ENCODE data around the gene STXBP3.
A peak's percentile ranks its signal among the peaks of the same experiment; 100 is the strongest.
"Not testable (repeated sequence)": the region's sequence is repeated elsewhere in the genome, so short reads cannot be mapped to it uniquely, and the experiment has no call there.

The STXBP3 gene

DNA sequence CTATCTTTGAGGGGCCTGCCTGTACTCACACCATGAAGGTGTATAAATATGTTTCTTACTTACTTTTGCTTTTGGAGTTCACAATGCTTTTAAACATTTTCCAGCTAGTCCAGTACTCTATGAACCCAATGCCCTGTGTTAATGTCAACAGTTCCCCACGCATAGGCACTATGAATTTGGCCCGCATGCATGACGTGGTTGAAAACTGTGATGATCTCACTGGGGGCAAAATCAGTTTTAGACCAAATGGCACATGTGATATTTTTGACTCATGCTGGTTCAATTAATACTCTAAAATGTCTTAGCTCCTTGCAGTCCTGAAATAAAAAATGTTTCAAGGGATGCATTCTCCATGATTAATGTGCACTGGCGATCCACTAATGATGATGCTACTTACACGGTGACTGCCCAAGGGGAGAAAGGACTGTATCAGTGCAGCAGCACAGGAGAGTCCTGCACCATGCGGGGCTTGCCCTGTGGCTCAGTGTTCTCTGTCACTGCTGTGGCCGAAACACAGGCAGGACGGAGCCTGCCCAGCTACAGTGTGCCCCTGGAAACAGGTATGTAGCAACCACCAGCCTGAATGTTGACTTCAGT, 18.0 kb upstream of the STXBP3 start:
- DNase-seq (ENCODE audit: low read depth in 3 of 3) = no peak

DNA sequence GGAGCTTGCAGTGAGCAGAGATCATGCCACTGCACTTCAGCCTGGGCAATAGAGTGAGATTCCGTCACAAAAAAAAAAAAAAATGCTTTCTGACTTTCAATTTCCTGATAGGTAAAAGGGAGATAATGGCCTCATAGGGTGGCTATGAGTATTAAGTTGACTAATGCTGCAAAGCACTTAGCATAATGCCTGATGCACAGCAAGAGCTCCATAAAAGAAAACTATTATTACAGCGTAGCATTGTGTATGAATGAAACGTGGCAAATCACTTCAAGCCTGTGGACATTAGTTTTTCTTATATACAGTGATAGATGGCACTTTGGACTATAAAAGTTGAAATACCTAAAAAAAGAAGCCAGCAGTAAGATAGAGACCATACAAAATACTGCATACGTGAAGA, 17.0 kb upstream of the STXBP3 start:
- DNase-seq (ENCODE audit: low read depth in 3 of 3) = no peak

DNA sequence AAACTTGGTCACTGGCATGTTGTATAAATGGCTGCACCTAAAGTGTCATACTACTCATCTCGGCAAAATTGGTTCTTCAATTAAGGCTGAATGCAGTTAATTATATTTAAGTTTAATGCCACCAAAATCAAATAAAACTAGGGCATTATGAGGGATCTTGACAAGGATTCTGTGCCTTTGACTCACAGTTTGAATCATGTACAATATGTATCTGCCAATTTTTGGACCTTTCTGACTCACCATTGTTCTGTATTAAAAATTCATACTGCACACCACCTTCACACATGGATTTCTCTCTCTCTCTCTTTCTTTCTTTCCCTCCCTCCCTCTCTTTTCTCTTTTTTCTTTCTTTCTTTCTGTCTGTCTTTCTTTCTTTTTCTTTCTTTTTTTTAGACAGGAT, 14.1 kb upstream of the STXBP3 start:
- no peak for DNase-seq (ENCODE audit: low read depth in 3 of 3)

DNA sequence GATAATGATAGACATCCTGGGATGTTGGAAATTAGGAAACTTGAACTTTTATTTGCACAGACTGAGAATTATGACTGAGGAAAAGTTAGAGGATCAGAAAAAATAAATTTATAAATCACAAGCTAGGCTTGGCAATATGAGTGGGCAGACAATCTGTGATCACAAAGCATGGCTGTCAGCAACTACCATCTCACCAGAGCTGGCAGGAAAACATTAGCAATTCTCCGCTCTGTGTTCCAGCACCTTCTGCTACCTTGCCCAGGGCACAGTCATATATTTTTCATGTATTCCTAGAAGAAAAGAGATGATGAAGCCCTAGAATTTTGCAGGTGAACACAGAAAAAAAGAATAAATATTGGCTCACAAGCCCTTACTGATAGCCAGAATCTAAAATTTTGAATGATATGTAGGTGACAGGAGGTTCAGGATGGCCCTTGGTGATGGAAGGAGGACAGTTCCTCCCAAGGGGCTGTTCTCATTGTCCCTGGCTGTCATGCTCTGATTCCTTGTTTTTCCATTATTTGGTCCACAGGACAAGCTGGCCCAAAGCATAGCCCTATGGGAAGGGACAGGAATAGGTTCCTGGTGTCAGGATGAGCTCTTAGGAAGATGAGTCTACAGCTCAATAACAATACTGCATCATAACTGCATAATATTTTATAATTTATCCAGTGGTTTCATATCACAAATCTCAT, 12.2 kb upstream of the STXBP3 start:
- no peak for DNase-seq (ENCODE audit: low read depth in 3 of 3)

DNA sequence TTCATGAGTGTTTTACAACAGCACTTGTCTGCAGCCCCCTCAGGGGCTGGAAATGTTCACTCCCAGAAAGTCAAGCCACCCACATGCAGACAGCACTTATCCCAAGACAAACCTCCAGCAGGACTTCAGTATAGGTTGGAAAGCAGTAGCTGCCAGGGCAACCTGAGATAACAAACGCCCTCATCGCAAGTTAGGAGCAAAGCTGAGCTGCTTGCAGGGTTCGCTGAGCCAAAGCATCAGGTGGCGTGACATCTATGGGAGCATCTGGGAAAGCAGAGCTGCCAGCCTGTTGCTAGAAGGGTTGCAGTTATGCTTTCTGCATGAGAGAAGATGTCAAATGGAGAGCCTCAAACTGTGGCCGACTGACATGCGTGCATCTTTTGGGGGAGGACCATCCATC, 4.2 kb upstream of the STXBP3 start:
- no peak for DNase-seq (ENCODE audit: low read depth in 3 of 3)

DNA sequence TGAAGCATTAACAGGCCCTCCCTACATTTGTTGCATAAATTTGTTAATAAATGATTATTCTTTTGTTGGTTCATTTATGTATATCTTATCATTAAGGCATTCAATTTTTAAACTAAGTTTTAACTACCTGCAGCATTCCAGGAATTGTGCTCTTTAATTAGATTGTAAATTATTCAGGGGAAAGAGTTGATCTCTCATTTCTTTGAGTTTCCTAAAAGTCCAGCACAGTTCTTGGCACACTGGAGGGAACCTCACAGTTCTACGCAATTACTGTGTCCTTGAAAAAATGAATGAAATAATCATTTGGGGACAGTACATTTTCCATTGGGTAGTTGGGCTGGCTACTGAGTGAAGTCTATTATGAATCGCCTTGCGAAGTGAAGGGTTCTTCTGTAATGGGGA, 493 bp upstream of the STXBP3 start:
- DNase-seq (ENCODE audit: low read depth in 3 of 3) = no peak

DNA sequence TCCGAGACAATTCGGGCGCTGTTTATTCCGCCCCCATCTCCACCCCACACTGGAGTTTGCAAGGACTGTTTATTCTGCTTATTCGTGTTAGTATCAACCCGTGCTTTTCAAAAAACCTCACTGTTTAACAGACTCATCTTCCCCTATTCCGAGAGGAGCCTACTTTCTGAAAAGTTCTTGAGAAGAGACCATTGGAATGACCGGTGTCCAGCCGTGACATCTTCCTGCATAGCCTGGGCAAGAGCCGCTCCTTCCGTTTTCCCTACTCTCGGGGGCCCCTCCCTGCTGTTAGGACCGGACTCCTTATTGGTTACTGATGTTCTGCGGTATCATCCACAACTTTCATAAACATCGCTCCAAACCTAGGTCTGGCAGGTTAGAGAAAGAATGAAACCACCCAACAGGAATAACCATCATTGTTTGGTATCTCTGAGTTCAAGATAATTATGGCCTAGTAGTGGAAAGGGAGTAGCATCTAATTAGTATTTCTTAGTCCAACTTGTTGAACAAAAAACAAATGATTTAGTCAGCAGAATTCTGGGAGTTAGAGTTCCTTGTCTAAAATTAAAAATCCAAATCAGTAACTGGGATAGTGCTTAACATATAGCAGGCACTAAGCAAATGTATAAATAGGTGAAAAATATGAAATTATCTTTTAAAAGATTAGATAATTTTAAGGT, 837 bp downstream of the STXBP3 start:
- peak; percentile 17 to 26 (median 23) for DNase-seq (ENCODE audit: low read depth in 3 of 3)

DNA sequence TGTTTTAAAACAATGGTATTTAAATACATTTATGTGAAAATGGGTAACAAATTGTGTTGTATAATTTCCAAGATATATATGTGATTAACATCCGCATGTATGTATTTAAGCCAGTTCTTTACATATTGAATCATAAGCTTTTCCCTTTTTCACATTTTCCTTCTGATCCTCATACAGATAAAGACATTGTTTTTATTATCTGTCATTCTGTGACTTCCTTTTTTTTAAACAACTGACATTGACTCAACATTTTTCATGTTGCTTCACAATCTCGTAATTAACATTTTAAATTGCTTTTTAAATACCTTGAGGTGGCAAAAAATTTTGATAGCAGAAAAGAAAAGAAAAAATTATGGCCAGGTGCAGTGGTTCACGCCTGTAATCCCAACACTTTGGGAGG, 1.4 kb downstream of the STXBP3 start:
- no peak for DNase-seq (ENCODE audit: low read depth in 3 of 3)

DNA sequence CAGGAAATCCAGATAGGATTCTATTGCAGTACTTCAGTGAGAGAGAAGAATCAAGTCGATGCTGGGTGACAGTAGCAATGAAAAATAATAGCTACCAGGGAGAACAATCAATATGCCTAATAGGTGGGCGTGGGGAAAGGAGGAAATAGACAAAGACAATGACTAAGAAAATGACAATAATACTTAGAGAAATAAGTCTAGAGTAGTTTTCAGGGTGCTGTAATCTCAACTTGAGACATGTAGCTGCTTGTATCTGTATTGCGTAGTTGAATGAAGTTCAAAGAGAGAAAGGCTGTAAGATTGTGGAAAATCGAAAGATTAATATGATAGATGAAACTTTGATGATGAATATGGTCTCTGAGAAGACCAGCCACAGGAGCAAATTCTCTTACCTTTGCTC, 2.6 kb downstream of the STXBP3 start:
- no peak for DNase-seq (ENCODE audit: low read depth in 3 of 3)

DNA sequence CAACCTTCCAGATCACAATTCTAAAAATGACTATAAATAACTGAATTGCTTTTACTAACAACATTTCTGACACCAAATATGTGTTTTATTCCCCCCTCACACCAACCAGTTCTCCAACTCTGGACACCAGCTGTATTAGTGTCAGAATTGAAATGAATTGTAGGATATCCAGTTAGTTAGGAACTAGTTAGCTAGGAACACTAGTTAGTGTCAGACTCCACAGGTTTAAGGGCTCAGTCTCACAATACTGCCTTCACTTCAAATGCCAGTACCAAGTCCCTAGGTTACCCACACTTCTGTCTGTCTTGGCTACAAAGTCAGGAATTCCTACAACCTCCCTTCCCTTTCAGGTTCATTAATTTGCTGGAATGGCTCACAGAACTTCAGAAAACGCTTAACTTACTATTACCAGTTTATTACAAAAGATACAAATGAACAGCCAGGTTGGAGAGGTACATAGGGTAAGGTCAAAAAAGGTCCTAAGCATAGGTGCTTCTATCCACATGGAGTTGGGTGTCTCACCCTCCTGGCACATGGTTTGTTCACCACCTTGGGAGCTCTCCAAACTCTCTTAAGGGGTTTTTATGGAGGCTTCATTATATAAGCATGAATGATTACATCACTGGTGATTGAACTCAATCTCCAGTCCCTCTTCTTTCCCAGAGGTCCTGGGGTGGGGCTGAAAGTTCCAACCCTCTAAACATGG, 4.2 kb downstream of the STXBP3 start:
- DNase-seq (ENCODE audit: low read depth in 3 of 3) = no peak

DNA sequence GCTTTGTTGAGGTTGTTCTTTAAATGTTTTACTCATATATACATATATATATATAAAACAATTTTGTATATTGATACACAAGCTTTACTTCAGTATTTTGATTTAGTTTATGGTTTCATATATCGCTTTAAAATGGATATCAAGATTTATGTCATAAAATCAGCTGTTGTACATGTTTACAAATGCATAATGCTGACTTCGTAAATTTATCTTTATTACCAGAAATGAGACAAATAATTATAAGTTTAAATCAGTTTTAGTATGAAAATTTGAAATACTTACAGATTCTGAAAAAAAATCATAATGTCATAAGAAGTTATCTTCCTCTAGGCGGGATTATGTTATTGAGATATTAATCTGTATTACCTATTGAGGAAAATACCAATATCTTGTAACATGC, 6.9 kb downstream of the STXBP3 start:
- DNase-seq (ENCODE audit: low read depth in 3 of 3) = no peak

DNA sequence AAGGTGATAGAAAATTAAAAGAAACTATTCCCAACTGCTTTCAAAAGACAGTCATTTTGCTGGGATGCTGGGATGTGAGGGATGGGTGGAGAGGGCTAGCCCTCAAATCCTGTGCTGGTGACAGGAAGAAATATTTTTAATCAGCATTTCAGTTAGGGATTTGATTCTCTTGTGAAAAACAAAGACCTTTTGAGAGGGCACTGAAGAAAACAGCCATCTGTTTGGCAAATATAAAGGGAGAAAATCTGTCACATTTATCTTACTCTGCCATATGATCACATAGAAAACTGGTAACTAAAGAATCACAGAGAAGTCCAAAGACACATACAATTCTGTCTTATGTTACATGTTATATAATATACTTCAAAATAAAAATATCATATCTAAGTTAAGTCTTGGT, 12.3 kb downstream of the STXBP3 start:
- no peak for DNase-seq (ENCODE audit: low read depth in 3 of 3)

DNA sequence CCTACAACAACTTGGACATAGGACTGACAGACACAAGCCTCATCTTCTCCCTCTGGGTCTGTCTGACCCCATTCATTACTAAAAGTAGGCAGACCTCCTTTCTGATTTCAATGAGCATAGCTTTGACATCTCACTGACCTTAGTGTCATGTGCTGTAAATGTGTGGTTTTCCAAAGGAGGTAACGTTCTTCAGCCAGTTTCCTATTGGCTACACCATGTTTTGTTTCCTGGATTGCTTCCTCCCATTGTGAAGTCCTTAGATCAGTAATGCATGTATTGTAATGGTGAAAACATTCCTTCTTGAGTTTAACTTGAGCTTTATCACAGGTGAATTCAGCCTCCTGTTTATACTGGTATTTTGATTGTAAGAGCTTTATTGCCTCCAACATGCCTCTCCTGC, 20.6 kb downstream of the STXBP3 start:
- DNase-seq (ENCODE audit: low read depth in 3 of 3) = no peak

DNA sequence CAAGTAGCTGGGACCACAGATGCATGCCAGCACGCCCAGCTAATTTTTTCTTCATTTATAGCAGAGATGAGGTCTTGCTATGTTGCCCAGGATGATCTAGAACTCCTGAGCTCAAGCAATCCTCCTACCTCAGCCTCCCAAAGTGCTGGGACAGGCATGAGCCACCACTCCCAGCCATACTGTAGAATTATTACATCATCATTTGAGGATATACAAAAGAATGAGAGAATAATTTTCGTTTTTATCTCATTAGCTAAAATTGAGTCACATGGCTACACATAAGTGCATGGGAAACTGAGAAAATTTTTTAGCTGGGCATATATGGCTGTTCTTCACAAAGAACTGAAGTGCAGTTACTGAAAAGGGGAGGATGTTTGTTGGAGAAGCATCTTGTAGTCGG, 21.2 kb downstream of the STXBP3 start:
- DNase-seq (ENCODE audit: low read depth in 3 of 3) = no peak

DNA sequence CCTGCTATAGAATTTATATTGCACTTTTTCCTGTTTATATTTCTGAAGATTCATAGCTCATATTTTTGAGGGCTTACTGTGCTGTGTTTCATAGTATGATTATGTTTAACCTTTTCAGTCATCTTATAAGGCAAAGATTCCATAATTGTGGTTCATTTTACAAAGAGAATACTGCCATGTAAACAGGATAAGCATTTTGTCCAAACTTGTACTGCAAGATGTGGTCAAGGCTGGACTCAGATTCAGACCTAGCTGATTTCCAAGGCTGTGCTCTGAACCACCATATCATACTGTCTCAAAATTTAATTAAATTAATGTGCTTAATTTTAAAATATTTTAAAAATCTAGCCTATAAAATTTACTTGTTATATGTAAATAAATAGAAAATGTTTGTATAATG, 31.4 kb downstream of the STXBP3 start:
- DNase-seq (ENCODE audit: low read depth in 3 of 3) = no peak

DNA sequence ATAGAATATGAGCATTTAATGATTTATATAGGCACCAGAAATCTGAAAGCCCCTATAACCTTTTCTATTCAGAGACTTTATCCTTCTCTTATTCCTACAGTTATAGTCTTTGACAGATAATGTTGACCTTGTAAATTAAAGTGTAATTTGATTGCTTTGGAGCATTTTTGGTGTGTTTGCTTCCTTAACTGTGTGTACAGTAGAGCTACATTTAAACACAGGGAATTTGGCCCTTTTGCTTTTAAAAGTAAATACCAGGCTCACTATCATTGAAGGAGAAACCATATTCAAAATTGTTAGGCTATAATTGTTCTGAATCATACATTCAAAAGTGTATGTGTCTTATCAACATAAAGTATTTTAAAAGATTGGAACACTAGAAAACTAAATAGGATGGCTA, 33.0 kb downstream of the STXBP3 start:
- DNase-seq (ENCODE audit: low read depth in 3 of 3) = no peak

DNA sequence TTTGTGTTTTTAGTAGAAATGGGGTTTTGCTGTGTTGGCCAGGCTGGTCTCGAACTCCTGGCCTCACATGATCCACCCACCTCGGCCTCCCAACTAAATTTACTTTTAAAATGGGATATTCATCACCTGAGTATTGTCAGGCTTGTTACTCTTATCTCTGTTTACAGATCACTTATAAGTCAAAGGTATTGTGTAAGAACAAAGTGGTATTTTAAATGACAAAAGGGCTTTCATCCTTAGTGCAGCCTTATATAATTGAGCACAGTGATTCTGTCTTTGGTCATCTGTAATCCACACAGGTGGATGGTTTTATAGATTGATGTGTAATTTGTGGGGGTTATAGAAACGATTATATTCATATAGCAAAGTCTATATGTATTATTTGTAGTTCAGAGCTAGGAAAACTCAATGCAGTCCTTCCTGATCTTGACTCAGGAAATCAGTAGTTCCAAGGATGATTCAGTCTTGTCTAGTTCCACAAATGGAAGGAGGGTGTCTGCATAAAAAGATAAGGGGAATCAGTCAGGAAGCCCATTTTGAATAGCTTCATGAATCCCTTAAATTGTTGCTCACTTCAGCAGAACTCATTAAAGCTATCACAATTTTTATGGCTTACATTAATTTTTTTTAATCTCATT, 34.6 kb downstream of the STXBP3 start:
- no peak for DNase-seq (ENCODE audit: low read depth in 3 of 3)

DNA sequence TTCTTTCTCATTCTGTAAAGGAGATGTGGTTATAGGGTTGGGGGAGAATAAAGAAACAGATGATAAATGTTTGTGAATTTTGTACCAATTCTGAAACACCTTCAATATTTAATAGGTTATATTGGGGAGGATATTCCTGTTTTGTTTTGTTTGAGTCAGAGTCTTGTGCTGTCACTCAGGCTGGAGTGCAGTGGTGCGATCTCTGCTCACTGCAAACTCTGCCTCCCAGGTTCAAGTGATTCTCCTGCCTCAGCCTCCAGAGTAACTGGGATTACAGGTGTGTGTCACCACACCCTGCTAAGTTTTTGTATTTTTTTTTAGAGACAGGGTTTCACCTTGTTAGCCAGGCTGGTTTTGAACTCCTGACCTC, 35.1 kb downstream of the STXBP3 start:
- not testable (repeated sequence) for DNase-seq (ENCODE audit: low read depth in 3 of 3)

DNA sequence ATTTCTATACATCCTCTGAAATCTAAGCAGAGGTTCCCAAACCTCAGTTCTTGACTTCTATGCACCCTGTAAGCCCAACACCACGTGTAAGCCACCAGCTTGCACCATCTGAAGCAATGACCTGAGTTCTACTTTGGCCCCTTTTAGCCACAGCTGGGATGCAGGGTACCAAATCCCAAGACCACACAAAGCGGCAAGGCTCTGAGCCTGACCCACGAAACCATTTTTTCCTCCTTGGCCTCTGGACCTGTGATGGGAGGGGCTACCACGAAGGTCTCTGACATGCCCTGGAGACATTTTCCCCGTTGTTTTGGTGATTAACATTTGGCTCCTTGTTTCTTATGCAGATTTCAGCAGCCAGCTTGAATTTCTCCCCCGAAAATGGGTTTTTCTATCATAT, 38.8 kb downstream of the STXBP3 start:
- DNase-seq (ENCODE audit: low read depth in 3 of 3) = no peak

DNA sequence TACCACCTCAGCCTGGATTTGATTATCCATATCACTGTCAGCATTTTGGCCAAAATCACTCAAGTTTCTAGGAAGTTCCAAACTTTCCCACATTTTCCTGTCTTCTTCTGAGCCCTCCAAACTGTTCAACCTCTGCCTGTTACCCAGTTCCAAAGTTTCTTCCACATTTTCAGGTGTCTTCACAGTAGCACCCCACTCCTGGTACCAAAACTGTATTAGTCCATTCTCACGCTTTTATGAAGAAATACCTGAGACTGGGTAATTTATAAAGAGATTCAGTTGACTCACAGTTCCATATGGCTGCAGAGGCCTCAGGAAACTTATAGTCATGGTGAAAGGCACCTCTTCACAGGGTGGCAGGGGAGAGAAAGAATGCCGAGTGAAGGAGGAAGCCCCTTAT, 39.4 kb downstream of the STXBP3 start:
- no peak for DNase-seq (ENCODE audit: low read depth in 3 of 3)

DNA sequence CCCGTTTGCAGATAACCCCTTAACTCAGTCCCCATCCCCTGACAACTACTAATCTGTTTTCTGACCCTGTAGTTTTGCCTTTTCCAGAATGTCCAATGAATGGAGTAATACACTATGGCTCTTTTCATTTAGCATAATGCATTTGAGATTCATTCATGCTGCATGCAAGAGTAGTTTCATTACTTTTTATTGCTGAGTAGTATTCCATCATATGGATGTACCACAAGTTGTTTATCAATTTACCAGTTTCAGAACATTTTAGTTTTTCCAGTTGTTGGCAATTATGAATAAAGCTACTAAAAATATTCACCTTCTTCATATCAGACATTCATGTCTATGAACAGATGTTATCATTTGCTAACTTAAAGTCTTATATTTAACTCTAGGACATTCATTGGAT, 45.3 kb downstream of the STXBP3 start:
- DNase-seq (ENCODE audit: low read depth in 3 of 3) = no peak

DNA sequence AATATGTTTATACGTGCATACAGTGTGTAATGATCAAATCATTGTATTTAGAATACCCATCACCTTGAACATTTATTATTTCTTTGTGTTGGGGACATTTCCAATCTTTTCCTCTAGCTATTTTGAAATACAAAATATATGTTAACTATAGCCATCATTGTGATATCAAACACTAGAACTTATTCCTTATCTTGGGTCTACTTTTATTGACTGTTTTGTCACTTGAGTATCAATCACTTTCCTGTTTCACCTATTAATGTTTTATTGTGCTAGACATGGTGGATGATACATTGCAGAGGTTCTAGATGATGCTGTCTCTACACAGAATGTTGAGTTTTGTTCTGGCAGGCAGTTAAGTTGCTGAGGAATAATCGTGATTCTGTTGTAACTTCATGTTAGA, 45.9 kb downstream of the STXBP3 start:
- no peak for DNase-seq (ENCODE audit: low read depth in 3 of 3)

All from stimulated activated CD4-positive, alpha-beta T cell treated with anti-CD3 and anti-CD28 coated beads, TNF-alpha, amount 100 ng/mL, for 48 hours (primary cell).